GM18502 (cell line): ENCODE measurements around the gene HOXA13.

Experiments used
- ATAC-seq: cut with Tn5 transposase; IDR thresholded peaks from one replicate; pipeline ENCODE4 v1.9.1; 2021; ENCODE audit warnings: mild to moderate bottlenecking; ENCODE audit not compliant: unreplicated experiment, poor library complexity

HOXA13 gene

DNA sequence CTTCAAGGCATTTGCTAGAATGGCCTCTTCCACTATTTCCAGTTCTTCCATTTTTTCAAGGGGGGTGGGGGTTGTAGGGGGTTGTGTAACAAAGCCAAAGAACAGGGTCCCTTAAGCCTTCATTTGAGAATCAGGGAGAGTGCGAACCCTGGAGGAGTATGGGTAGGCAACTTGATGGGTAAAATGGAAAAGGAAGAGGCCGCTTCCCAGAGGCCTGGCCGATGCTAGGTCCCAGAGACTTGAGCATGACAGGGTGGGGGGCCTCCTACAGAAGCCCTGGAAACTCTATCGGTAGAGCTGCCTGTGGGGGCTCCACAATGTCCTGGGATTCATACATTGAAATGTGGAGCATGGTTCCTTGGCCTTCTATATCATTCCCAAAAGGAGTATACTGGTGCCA, 9.1 kb upstream of the HOXA13 start:
- ATAC-seq, result no peak

DNA sequence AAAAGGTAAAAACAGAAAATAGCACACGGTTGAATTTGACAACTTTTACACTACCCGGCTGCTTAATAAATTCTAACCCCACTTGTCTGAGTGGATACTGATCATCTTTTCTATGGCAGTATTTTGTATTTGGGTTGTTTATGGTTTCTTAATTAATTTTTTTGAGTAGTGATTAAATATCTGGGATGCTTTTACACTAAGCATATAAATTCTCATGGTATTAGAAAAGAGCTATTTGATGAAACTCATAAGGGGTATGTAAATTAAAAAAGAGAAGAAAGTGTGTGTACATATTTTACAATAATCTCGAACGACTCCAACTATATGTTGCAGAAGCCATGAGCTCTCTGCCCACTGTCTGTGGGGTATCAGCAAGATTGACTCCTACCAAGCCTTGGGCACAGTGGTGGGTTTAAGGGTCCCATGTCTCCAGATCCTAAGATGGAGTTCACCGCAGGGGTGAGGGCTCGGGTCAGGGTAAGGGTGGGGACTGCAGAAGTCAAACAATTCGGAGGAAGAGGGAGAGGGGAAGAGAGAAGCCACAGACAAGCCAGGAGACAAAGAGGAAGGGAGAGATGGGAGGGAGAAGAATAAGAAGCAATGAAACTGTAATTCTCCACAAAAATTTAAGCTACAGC, 7.6 kb upstream of the HOXA13 start:
- no peak for ATAC-seq

- no peak for ATAC-seq
Observed at GRCh38 chr7:27205325-27206280, 5.7 kb upstream of the HOXA13 start.

GRCh38 chr7:27204851-27205322, 5.0 kb upstream of the HOXA13 start:
- ATAC-seq, result no peak

- no peak for ATAC-seq
Observed at GRCh38 chr7:27203964-27204594, 4.2 kb upstream of the HOXA13 start.

DNA sequence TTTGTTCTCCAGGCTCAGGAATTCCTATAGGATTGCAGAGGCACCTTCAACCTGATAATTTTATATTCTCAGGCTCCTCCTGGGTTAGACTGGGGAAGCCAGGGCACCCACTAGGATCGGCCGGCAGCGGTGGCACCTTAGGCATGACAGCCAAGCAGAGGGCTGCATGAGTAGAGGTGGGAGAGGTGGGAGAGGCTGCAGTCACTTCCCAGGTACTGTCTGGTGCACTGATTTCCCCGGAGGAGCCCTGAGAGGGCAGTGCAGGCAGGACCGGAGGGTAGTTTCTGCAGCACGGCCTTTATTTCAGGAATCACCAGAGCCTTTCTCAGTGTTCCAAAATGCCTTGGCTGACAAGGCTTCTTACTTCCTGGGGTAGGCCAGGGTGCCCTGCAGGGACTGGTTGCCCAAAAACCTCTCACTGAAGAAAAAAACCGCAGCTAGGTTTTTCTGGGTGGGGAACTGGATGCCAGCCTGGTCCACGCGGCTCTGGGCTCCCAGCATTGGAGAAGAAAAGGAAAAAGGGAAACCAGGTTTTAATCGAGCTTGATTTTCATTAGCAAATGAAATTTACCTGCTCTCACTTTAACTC, 3.6 kb upstream of the HOXA13 start:
- no peak for ATAC-seq

GRCh38 chr7:27202862-27203134, 2.9 kb upstream of the HOXA13 start:
- ATAC-seq, result no peak

DNA sequence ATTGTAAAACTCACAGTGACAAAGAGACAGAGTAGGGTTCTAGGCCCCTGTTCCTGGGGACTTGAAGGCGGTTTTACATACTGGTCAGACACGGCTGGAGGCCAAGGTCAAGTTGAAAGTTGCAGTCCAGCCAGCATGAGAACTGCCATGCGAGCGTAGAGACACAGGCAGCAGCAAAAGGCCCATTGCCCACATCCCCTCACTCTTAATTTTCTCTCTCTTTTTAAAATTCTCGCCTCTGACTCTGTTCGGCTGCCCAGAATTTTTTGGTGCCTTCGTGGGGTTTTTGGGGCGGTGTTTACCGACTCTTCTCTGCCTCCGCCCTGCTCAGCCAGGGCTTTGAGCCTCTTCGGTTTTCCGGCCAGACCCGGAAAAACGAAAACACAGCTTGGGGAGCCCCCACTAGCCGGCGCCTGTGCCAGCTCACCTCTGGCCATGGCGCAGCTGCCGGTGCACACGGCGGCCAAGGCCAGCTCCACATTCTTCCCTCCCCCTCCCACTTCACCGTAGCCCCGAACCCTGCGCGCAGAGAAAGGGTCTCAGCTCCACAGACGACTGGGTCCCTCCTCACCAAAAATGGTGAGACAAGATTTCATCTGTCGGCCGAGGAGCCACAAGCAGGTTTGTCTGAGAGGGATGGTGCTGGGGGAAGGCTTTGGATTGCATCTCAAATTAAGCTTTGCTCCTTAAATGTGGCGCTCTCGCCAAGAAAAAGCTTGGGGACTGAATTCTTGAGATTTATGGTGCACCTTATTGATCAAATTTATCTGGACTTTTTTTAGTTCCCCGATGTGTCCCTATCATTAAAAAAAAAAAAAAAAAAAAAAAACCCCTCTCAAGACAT, 2.3 kb upstream of the HOXA13 start:
- no peak for ATAC-seq

GRCh38 chr7:27201580-27202017, 1.7 kb upstream of the HOXA13 start:
- ATAC-seq, result no peak

GRCh38 chr7:27200761-27201579, 1.1 kb upstream of the HOXA13 start:
- no peak for ATAC-seq

- no peak for ATAC-seq
Observed at GRCh38 chr7:27198871-27199801, 755 bp downstream of the HOXA13 start.

DNA sequence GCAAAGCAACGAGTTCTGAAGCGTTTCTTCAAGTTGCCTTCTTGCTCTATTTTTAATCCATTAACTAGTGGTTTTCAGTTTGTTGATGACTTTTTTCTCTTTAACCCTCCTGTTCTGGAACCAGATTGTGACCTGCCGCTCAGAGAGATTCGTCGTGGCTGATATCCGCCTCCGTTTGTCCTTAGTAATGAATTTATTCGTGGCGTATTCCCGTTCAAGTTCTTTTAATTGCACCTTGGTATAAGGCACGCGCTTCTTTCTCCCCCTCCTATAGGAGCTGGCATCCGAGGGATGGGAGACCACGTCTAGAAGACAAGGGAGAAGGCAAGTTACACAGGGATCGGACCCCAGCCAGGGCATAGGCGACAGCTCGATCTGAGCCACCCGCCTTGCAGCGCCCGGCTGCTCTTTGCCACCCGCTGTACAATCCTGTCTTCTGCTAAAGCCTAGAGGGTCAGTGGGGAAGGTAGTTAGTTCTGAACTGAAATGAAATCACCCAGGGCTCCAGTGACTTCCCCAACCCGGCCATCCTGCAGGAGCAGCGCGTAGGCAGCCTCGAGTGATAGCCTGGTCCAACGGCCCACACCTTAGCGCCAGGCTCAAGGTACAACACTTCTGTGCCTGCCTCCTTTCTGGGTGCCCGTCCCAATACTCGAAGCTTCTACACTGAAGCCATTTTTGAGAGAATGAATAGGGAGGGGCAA, 1.6 kb downstream of the HOXA13 start:
- no peak for ATAC-seq

DNA sequence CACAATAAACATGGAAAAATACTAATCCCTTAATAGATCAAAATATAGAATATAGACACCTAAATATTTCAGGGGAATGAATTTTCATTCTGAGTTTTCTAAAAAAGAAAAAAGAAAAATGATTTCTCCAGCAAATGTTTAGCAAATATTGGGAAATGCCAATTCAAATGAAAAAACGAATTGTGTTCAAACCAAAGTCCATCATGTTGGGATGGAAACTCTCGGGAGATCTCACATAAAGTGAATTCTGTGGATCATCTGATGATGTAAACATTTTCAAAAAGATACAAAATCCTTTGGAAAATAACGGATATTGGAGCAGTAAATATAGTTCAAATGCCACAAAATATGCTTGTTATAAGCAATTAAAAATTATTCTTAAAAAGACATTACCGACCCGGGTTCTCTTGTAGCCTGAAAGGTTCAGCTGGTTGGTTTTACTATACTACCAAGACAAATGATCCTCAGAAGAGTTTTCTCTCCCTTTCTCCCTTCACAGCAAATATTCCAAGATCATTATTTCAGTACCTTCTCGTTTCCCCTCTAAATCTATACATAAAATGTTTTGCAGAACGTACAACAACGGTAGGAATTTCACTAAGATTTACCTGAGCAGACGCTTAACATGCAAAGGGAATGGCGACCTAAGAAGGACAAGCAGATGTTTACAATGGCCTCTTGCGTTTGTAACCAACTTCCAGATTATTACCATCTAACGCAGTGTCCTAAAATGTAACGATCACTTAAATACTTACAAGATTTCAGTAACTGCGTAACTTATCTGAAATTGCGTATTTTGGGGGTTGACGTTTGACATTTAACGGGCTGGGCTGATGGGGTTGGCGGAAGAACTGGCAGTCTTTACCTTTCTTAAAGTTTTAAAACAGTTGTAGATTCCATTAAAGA, 2.5 kb downstream of the HOXA13 start:
- no peak for ATAC-seq

GRCh38 chr7:27196287-27196767, 3.6 kb downstream of the HOXA13 start:
- no peak for ATAC-seq

DNA sequence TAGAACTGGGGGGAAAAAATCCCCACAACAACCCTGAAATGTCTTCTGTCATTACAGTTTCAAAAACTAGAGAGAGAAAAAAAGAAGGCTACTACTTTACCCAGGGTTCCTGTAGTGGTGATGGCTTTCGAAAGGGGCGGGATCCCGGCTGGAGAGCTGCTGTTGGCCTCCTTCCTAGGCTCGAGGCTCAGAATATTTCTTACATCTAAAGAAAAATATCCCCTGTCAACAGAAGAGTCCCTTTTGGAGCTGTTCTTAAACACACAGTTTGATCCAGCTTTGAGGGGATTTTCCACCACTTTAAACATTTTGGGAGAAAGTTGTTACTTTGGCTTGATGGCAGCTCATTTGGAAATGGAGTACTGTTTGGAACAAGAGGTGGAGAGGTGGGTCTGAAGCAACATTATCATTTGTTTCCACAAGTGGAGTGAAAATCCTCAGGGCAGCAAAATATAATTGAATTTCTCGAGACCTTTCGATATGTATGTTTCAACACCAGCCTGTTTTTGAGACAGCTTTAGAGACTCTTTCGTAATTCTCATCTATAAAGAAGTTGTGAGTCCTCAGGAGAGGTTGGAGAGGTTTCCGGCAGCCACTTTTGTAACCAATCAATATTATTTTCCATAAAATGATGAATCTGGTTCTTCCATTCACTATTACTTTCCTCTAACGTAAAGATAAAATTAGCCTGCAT, 5.1 kb downstream of the HOXA13 start:
- ATAC-seq, result no peak

DNA sequence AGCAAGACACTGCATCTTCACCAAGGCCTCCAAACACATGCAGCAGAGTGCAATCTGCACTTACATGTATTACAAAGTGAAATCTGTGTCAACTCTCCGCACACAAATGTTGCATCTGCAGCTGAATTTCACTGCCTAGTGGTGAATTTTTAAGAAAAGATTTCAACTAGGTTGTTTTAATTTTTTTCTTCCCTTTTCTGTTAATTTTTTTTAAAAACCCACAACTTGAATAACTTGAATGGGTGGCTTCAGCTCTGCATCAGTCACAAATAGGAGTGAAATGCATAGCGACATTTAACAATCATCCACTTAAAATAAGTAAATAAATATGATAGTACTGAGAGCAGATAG, 5.9 kb downstream of the HOXA13 start:
- ATAC-seq, result no peak
